Mesenteric fat pad (tissue), 1 donor: Measurements from ENCODE around the gene IGFALS. TPM values are rescaled to one million over a fixed set of nuclear protein-coding genes. Genes with fewer than 3 reads are reported as not detected.

Source experiments
- DNase-seq: peaks from one replicate; pipeline ENCODE4 v3.0.0-alpha.2; 2020; ENCODE audit warnings: low spot score
- total RNA-seq: library from RNA; stranded (reverse); fragmentation: NEBNext Ultra II Directional; extraction: Animal tissue kit (Norgen Biotek cat#: 25700); gene quantifications from one replicate; pipeline ENCODE4 v1.2.1, GENCODE V29; 2021
- donor health status: DM: yes; HTN: yes; CAD: no.

The IGFALS gene
- total RNA-seq, 1 donor from 2014 or later = not detected

DNA sequence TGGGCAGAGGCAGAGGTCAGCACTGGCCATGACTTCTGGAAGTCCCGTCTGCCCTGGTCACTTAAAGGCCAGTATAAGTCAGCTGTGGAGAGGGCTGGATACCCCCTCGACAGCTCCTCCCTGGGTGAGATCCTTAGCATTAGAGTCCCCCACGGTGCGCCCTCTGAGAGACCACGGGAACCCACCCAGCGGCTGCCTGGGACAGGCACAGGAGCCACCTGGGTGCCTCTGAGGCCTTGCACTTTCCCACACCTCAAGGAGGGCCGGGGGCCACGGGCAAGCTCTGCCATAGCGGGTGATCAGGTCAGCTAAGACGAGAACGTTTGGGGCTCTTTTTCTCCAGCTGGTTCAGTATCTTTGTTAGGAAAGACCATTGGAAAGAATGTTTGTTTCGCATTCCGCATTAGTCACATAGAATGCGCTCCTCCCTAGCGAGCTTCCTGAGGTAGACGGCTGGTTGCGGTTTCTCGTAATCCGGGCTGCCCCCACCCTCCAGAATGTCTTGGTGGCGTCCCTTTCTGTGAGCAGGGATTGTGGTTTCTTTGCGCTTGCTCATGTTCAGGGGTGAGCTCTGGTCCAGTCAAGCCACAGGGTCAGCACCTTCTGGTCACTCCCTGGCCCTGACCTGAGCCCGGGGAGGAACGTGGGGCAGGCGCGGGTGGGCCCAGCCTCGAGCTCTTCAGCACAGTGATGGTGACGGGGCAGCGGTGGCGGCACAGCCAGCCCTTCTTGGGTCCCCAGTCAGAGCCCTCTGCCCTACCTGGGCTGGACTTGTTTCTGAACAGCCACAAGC is 47.4 kb downstream of the IGFALS start:
- no peak for DNase-seq

DNA sequence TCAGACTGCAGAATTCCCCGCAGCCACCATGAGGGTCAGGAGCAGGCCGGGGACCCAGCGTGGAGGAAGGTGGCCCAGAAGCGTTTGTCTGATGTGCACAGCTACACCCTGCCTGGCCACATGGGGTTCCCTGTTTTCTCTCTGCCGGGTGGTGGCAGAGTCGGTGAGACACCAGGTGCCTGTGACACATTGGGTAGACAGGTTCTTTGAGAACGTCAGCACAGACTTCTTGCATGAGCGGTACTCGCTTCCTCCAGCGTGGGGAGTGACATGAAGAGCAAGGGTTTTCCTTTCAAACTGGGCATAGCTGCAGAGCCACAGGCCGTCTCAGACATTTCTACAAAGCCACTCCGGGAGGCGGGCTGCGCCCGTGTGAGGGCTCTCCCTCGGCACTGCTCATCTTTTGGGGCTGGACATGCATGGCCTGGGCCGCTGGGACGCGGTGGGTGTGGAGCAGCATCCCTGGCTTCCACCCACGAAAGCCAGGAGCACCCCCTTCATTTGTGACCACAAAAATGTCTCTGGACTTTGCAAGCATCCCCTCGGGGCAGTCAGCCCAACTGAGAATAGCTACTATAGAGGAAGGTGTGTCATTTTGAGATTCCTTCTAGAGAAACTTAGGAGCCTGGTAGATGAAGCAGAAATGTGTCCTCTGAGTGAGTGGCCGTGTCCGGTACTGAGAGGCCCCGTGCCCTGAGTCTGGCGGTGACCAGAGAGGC is 48.2 kb downstream of the IGFALS start:
- DNase-seq = no peak

DNA sequence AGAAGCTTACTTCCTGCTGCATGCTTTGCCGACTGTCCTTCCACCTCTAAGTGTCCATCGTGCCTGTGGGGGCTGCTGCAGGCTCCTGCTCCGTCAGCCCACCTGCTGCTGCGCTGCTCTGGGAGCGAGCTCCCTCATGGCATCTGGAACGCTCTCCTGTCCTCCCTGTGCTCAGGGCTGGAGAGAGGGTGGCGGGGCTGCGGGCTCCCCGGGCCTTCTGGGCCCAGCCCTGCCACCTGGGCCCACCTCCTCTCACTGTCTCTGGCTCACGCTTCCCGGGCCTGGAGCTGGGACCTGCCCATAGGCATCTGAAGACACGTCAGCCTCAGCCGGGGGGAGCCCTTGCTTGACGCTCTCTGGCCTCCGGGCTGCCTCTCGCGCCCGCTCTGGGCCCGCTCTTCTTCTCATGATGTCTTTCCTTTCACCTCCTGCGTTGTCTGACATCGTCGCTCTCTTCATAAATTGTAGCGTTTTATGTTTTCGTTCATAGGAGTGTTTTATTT is 49.1 kb downstream of the IGFALS start:
- DNase-seq = no peak

DNA sequence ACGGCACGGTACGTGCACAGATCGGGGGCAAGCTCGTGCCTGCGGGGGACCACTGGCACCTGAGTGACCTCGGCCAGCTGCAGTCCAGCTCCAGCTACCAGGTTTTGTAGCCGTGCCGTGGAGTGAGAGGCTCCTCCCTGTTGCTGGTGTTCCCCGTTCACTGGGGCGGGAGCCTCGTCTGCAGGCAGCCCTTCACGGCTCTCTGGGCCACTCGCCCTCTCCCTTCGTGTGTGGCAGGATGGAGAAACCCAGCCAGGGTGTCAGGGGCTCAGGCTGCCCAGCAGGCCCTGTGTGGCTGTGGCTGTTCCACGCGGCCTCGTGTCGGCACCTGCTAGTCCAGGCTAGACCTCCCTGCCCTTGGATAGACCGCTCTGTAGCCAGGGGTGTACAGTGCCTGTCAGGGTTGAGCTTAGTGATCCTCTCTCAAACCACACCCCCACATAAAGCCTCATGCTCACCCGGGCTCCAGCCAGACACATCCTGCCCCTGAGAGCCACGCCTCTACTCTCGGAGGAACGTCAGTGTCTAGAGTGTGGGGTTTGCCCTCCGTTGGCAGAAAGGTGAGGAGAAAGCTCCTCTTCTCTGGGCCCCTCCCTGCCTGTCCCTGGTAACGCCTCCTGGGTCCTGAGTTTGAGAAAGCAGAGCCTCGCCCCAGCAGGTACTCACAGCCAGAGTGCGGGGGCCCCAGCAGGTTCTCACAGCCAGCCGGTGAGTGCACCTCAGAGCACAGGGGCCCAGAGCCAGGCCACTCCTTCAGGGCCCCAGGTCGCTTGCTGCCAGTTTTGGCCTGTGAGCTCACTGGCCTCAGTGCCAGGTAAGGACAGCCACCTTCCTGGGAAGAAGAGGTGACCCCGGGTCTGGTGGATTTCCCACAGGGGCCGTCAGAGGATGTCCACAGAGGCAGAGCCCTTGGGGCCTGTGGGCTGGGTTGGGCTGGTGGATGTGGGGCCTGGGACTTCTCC is 49.8 kb downstream of the IGFALS start:
- DNase-seq = no peak

DNA sequence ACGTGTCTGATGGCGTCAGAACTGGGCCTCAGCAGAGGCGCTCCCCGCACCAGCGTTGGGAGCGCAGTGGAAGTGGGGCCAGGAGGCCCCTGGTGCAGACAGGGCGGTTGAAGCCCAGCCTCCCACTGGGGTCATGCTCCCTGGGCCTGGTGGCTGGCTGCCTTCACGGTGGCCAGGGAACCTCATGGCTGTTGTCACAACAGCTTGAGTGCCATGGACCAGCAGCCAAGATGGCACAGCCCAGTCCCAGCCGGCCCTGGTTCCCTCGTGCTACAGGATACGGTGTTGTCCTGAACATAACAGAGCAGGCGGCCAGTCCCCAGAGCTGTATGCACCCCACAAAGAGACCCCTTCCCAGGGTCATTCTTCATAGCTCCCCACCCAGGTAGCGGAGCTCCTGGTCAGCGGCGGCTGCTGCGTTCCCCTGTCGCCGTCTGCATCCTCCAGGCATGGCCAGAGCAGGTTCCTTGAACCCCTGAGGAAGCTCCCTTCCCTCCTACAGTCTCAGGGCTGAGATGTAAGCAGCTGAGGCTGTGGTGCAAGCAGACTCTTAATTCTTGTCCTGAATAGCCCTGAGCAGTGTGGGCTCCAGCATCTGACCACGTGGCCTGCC is 51.8 kb downstream of the IGFALS start:
- DNase-seq = no peak

DNA sequence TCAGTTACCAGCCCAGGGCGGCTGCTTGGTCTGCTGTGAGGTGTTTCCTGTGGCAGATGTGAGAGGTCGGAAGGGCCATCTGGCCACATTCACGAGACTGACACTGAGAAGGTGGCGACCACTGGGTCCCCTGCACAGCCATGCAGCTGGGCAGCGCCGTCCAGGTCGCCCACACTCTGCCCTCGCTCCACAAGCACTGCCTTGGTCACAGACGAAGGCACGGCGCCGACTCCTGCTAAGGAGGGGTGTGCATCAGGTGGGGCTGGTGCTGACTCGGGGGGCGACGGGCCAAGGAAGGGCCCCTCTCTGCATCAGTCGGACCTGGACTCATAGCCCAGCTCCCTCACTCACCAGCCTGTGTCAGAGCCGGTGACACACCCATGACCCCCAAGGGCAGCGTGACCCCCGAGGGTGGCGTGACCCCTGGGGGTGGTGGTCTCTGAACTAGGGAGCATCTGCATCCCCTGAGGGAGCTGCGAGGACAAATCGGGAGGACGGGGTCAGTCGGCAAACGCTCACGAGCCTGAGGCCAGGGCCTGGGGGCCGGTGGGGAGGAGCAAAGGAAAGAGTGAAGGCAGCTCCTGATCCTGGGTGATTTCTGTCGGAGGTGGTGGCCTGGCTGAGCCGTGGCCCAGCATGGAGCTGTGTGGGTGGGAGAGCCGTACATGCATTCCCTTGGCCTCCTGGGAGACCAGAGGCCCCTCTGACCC is 52.6 kb downstream of the IGFALS start:
- DNase-seq = no peak

Other genes starting within 250 kb of the IGFALS start
- gene IFT140, start 181.6 kb downstream of the IGFALS start, total RNA-seq = 12.7 TPM
- 15.4 TPM for gene CRAMP1, start 181.3 kb downstream of the IGFALS start, total RNA-seq
- gene JPT2, start 115.4 kb downstream of the IGFALS start, total RNA-seq = 39.0 TPM
- gene MAPK8IP3, start 87.5 kb downstream of the IGFALS start, total RNA-seq = 55.6 TPM
- gene NME3, start 22.2 kb downstream of the IGFALS start, total RNA-seq = 34.6 TPM
- 14.5 TPM for gene EME2, start 20.9 kb downstream of the IGFALS start, total RNA-seq
- gene MRPS34, start 20.6 kb downstream of the IGFALS start, total RNA-seq = 71.3 TPM
- 28.8 TPM for gene SPSB3, start 11.1 kb downstream of the IGFALS start, total RNA-seq
- 35.1 TPM for gene NUBP2, start 10.7 kb downstream of the IGFALS start, total RNA-seq
- 58.4 TPM for gene HAGH, start 33.1 kb upstream of the IGFALS start, total RNA-seq
- 17.9 TPM for gene FAHD1, start 33.5 kb upstream of the IGFALS start, total RNA-seq
- not detected for gene MEIOB, start 78.5 kb upstream of the IGFALS start, total RNA-seq
- gene HS3ST6, start 124.7 kb upstream of the IGFALS start, total RNA-seq = not detected
- 27.1 TPM for gene MSRB1, start 149.5 kb upstream of the IGFALS start, total RNA-seq
- not detected for gene RPL3L, start 161.0 kb upstream of the IGFALS start, total RNA-seq
- 126 TPM for gene NDUFB10, start 165.8 kb upstream of the IGFALS start, total RNA-seq
- 1,385 TPM for gene RPS2, start 171.1 kb upstream of the IGFALS start, total RNA-seq
- gene RNF151, start 173.2 kb upstream of the IGFALS start, total RNA-seq = not detected
- 26.5 TPM for gene TBL3, start 178.3 kb upstream of the IGFALS start, total RNA-seq
- gene NOXO1, start 187.8 kb upstream of the IGFALS start, total RNA-seq = not detected
- 15.7 TPM for gene GFER, start 190.5 kb upstream of the IGFALS start, total RNA-seq
- gene SYNGR3, start 196.3 kb upstream of the IGFALS start, total RNA-seq = not detected
- 50.5 TPM for gene ZNF598, start 216.1 kb upstream of the IGFALS start, total RNA-seq
- 0.58 TPM for gene NPW, start 226.1 kb upstream of the IGFALS start, total RNA-seq
- 238 TPM for gene NHERF2, start 233.2 kb upstream of the IGFALS start, total RNA-seq